NCI-H774 (cell line): Measurements from ENCODE around the gene PSMB9.
"Not testable (repeated sequence)": the region's sequence is repeated elsewhere in the genome, so short reads cannot be mapped to it uniquely, and the experiment has no call there.

Experiments used
- DNase-seq: peaks from one replicate; lab custom pipeline; 2025; lab: John Stamatoyannopoulos, UW

PSMB9 gene

DNA sequence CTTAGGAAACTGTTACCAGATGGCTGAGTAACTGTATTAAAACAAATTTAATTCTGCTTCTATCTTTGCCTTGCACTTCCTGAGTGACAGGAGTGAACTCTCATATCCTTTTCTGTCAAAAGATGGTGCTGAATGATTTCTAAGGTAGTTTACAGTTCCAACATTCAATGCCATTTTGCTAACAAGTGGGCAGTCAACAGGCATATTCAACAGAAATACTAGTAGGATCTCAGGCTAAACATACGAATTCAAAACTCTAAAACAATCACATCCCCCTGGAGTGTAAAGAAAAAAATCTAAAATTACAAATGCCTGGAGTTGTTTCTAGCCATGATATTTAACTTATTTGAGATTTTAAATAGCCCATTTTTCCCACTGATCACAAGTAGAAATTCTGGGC lies 6.7 kb downstream of the PSMB9 start:
- no peak for DNase-seq

GRCh38 chr6:32862725-32863124 lies 8.7 kb downstream of the PSMB9 start:
- no peak for DNase-seq

DNA sequence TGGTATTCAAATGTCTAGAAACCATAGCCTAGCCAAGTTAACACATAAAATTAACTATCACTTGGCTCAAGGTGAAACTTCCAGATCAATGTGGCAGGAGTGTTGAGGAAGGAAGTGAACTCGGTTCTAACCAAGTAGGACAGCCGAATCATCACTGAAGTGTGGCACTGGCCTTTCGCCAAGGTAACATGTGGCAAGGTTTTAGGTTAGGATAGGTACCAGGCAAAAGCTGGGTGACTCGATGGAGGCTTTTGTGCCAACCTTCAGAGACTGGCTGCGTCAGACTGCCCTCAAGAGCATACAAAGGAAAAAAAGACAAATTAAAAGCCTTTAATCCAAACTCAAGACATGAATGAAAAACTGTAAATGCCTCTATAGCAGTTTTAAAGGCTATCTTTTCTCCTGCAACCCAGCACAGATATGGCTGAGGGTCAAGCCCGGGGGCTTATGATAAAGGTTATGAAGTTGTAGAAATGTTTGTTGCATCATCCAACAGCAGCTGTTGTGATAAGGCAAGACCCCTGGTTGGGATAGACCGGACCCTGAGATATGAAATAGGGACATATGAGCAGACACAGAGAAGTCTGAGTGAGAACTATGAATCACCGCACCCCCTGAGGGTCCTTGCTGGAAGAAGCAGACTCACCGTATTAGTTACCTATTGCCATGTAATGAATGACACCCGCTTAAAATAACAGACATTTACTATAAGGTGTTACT lies 11.9 kb downstream of the PSMB9 start:
- no peak for DNase-seq

GRCh38 chr6:32867022-32867477 lies 13.1 kb downstream of the PSMB9 start:
- no peak for DNase-seq

- DNase-seq, result no peak
Observed at GRCh38 chr6:32867554-32868256, 13.7 kb downstream of the PSMB9 start.

DNA sequence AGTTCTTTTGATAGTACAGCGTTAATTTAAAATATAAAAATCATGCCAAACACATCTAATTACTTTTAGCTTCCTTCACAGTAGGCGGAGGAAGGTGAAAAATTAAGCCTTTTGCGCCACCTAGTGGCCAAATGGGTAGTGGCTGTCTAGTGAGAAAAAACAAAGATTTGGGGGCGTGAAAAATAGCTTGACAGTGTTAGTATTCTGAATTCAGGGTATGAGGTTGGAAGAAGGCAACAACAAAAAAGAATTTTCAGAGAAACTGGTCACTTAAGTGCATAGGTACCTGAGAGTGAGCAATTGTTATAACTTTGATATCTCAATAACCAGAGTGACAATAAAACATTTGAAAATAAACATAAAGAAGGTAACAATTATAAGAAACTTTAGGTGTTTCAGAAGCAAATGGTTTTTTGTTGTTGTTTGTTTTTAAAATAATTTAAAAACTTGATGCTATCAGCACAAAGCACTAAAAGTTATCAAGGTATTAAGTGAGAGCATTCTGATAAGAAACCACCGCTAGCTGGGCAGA lies 14.3 kb downstream of the PSMB9 start:
- DNase-seq, result peak; percentile 42

DNA sequence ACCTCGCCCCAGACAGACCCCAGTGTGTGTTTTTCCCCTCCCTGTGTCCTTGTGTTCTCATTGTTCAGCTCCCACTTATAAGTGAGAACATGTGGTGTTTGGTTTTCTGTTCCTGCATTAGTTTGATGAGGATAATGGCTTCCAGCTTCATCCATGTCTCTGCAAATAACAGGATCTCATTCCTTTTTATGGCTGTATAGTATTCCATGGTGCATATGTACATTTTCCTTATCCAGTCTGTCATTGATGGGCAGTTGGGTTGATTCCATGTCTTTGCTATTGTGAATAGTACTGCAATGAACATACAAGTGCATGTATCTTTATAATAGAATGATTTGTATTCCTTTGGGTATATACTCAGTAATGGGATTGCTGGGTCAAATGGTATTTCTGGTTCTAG lies 20.0 kb downstream of the PSMB9 start:
- DNase-seq, result not testable (repeated sequence)

DNA sequence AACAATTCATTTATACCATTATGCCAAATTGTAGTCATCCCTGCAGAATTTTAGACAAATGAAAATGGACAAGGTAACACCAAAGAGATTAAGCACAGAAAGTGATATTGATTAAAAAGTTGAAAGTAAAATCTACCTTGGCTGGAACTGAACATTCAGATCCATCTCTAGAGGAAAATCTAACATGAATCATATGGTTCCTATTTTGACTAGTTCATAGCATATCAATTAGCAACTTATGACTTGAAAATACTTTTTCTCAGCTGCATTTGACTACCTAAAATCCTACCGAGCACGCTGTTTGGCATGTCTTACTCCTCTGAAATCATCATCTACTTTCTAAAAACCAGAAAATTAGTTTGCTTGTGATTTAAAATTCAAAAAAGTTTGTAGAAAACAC lies 22.6 kb downstream of the PSMB9 start:
- DNase-seq, result no peak

GRCh38 chr6:32879691-32880090 lies 25.7 kb downstream of the PSMB9 start:
- DNase-seq, result no peak

DNA sequence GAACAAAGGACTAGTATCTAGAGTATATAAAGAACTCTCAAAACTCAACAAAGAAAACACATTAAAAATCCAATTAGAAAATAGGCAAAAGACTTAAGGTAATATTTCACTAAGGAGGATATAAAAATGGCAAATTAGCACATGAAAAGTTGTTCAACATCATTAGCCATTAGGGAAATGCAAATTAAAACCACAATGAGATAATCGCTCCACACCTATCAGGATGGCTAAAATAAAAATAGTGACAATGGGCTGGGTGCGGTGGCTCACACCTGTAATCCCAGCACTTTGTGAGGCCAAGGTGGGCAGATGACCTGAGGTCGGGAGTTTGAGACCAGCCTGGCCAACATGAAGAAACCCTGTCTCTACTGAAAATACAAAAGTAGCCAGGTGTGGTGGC lies 27.0 kb downstream of the PSMB9 start:
- DNase-seq, result not testable (repeated sequence)

GRCh38 chr6:32882879-32883250 lies 28.9 kb downstream of the PSMB9 start:
- DNase-seq, result no peak

DNA sequence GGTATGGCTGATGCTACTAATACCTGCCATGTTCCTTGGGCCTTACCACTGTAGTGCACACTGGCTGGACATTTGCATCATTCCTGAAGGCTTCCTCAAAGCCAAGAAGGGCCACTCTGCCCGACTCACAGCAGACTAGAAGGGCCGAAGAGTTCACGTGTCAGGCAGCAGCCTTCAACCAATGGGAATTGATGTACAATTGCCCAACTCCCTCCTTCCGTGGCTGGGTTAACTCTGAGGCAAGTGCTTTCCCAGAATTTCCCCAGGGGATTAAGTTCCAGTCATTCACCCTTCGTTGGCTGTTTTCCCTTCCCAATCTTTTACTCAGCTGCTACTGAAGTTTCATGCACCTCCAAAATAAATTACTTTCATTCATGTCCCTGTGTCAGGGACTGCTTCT lies 29.8 kb downstream of the PSMB9 start:
- DNase-seq, result no peak

DNA sequence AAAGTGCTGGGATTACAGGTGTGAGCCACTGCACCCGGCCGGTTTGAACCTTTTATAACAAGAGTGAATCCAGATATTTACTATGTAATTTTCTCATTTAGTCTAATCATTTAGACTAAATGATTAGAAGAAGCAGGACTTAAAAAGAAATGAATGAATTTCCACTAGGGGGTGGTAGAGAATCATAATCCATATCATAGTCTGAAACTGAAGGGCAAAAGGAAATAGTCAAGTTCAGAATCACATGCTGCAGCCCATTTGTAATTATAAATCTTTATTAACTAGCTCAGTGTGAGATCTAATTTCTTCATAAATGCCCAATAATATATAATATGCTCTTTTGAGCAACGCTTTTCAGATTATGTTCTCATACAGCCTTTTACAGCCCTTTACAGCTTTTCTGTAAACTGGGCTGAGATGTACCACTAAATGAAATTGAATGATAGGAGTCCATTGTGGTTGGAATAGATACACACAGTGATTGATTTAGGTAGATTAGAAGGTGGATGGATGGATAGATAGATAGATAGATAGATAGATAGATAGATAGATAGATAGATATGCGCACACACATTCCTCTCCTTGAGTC lies 31.8 kb downstream of the PSMB9 start:
- DNase-seq, result peak; percentile 45

GRCh38 chr6:32886681-32887383 lies 32.8 kb downstream of the PSMB9 start:
- no peak for DNase-seq

DNA sequence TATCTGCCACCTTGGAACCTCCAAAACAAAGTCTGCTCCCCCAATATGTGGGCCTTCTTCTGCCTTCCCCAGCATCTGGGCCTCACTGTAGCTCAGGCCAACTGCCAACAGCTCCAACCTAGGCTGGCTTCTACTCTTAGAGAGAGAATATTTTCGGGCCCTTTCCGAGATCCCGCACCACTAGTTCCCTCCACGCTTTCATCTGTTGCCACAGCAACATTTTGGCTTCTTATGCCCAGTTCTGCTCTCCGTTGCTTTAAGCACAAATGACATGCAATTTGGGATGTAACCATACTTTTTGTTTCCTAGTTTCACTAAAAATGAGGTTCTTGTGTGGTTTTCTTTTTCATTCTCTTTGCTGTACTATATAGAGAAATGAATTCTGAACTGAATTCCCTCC lies 33.6 kb downstream of the PSMB9 start:
- no peak for DNase-seq

DNA sequence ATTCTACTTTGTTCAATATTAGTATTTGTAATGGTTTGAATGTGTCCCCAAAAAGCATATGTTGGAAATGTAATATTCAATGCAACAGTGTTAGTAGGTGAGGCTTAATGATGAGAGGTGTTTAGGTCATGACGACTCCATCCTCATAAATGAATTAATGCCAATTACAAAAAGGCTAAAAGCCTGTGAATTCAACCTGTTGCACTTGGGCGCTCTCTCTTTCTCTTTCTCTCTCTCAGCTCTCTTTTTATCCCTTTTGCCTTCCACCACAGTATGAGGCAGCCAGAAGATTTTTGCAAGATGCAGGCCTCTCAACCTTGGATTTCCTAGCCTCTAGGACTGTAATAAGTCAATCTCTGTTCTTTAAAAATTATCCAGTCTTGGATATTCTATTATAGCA lies 34.6 kb downstream of the PSMB9 start:
- no peak for DNase-seq

DNA sequence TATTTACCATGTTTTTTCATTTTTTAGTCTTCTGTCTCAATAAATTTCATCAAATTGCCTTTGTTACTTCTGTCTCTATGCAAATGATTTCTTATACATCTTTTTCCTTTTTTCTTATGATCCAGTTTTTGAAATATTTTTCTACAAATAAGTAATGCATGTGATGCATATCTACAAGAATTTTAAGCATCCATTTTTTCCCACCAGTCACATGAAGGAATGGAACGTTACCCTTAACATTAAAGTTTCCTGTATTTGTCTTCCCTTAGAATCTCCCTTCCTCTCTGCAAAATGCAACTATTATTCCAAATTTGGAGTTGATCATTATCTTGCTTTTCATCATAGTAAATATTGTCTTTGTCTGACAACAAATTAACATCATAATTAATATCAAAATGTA lies 35.5 kb downstream of the PSMB9 start:
- DNase-seq, result no peak

DNA sequence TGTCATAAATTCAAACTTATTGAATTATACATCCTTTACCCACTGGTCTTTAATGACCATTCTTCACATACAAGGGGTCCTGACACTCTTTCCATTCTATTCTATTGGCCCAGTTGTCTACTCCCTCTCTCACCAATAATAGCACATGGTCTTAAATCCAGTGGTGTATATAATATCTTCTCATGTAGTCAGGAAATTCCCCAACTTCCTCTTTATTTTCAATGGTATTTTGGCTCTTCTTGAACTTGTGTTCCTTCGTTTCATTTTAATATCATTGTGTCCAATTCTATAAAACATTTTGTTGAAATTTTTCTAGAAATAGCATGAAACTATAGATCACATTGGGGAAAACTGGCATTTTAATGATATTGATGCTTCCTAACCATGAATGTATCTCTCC lies 36.8 kb downstream of the PSMB9 start:
- no peak for DNase-seq

GRCh38 chr6:32894085-32895005 lies 40.4 kb downstream of the PSMB9 start:
- peak; percentile 96 for DNase-seq

GRCh38 chr6:32895006-32895345 lies 41.0 kb downstream of the PSMB9 start:
- no peak for DNase-seq

GRCh38 chr6:32903952-32904351 lies 50.0 kb downstream of the PSMB9 start:
- DNase-seq, result no peak

GRCh38 chr6:32905078-32905477 lies 51.1 kb downstream of the PSMB9 start:
- DNase-seq, result no peak
